GM18868 (cell line): ENCODE data around the gene TRIO.

Experiments used
- ATAC-seq: cut with Tn5 transposase; IDR thresholded peaks from one replicate; pipeline ENCODE4 v1.9.1; 2021; ENCODE audit warnings: mild to moderate bottlenecking, moderate library complexity; ENCODE audit not compliant: unreplicated experiment

TRIO gene

DNA sequence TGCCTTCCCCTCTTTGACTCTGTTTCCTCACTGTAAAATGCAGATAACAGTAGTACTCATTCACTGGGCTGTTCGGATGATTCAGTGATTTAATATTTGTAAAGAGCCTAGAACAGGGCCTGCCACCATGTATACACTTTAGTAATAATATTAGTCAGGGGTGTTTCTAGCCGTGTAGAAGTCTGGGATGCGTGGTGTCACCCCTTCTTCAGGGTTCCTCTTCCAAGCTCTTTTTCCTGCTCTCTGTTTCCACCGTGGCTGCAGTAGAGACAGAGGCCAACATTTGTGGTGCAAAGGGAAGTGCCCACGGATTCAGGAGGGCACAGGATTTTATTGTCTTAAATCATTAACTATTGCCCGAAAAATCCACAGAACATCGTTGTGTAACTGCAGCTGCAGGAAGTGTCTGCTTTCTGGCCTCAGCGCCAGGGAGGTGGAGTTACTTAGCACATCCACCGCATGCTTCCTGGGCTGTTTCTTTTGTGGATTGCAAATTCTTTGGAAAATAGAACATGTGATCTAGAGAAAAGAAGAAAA, 61.7 kb downstream of the TRIO start:
- ATAC-seq: no peak

DNA sequence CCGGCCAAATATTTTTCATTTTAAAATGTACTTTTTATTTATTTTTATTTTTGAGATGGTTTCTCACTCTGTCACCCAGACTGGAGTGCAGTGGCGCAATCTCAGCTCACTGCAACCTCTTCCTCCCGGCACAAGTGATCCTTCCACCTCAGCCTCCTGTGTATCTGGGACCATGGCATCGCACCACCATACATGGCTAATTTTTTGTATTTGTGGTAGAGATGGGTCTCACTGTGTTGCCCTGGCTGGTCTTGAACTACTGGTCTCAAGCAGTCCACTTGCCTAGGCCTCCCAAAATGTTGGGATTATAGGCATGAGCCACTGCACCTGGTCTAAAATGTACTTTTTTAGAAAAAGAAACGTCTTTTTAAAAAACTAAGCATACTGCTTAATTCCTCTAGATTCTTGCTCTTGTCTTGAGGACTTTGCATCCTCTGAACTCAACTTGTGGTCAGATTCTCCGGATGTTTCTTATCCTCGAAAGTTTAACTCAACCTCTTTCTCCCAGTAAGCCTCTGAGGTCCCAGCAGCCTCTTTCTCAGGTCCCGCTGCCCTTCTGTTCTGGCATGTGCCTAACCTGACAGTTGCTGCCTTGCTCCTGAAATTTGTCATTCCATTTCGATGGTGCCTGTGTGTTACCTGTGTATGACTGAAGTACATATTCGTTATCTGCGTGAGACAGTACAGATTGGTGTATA, 63.0 kb downstream of the TRIO start:
- no peak for ATAC-seq

DNA sequence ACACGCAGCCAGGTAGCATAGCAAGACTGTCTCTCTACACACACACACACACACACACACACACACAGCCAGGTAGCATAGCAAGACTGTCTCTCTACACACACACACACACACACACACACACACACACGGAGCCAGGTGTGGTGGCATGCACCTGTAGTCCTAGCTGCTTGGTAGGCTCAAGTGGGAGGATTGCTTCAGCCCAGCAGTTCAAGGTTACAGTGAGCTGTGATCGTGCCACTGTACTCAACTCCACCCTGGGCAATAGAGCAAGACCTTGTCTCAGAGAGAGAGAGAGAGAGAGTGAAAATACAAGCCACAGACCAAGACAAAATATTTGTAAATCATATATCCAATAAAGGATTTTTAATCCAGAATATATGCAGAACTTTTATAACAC, 64.3 kb downstream of the TRIO start:
- peak; percentile 26 for ATAC-seq

DNA sequence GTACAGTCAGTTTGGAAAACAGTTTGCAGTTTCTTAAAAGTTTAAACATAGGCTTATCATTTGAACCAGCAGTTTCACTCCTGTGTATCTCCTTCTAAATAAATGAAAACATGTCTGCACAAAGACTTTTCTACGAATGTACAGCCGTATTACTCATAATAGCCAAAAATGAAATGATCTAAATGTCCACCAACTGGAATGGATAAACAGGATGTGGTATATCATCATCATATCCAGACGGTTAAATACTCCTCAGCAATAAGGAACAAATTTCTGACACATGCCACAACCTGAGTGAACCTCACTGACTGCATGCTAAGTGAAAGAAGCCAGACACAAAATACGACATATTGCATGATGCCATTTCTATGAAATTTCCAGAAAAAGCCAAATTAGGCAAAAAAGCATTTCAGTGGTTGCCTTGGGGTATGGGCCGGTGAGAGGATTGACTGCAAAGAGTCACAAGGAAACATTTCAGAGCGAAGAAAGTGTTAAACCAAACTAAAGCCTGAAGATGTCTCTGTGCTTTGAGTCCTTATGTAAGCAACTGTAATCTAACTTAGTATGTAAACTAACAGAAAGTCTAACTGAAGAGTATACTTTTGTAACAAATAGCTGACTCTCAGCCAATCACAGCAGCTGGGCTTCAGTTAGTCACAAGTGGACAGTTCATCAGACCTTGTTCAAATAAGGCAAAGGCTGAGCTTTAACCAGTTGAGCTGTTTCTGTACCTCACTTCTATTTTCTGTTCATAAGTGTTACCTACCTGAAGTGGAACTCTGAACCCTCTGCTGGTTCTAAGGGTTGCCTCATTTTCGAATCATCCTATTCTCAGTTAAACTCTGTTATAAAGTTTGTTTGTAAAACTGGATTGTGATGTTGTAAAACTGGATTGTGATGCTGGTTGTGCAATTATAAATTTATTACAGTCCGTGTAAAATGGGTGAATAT, 65.2 kb downstream of the TRIO start:
- ATAC-seq: peak; percentile 63

DNA sequence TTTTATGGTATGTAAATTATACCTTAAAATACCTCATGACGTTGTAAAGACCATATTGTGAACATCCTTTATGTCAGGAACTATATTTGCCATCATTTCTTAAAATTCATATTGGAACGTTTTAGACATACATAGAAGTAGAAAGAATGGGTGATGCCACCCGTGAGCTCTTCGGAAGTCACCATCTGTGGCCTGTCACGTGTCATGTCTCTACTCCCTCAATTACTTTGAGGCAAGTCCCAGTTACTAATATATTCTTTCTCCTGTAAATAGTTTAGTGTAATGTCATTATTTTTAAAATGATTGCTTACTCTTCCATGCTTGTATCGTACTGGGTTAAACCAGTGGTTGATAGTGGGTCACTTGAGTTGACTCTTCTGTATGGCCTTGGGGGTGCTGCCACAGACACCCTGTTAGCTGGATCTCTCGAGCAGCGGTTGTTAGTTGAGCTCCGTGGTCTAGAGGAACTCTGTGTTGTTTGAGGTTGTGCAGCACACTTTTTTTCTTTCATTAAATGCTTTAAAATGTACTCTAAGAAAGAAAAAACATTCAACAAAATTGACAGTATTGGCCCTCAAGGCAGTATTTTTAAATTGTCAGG, 66.2 kb downstream of the TRIO start:
- ATAC-seq: peak; percentile 14

DNA sequence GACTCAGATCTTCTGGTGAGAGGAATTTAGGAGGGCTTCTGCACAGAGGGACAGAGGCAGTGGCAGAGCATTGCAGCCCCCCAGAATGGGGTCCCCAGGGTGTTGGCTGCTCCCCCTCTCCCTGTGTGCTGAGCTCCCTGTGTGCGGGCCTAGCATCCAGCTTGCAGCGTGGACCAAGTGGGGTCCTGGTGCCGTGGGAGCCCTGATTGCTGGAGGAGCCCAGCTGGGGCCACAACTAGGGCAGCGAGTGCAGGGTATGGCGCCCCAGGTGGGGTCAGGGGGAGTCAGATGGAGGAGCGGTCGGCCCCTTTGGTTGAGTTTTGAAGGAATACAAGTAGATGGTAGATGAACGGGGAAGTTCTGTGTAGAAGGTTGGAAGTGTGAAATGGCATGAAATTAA, 66.7 kb downstream of the TRIO start:
- no peak for ATAC-seq

DNA sequence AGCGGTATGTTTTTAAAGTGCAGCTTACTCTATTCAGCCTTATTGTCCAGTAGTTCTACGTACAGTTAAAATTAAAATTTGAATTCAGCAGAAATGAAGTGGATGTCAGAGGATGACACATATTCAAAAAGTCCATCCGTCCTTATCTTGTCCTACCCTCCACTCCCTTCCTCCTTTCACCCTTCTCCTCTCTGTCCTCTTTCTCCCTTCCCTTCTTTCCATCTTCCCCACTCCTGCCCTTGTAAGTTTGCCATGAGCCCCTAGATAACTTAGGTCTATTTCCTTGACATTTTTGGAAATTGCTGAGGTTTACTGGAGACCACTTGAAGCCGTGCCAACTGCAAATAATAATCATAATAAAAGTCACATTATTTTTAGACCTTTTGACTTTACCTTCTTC, 67.6 kb downstream of the TRIO start:
- no peak for ATAC-seq

DNA sequence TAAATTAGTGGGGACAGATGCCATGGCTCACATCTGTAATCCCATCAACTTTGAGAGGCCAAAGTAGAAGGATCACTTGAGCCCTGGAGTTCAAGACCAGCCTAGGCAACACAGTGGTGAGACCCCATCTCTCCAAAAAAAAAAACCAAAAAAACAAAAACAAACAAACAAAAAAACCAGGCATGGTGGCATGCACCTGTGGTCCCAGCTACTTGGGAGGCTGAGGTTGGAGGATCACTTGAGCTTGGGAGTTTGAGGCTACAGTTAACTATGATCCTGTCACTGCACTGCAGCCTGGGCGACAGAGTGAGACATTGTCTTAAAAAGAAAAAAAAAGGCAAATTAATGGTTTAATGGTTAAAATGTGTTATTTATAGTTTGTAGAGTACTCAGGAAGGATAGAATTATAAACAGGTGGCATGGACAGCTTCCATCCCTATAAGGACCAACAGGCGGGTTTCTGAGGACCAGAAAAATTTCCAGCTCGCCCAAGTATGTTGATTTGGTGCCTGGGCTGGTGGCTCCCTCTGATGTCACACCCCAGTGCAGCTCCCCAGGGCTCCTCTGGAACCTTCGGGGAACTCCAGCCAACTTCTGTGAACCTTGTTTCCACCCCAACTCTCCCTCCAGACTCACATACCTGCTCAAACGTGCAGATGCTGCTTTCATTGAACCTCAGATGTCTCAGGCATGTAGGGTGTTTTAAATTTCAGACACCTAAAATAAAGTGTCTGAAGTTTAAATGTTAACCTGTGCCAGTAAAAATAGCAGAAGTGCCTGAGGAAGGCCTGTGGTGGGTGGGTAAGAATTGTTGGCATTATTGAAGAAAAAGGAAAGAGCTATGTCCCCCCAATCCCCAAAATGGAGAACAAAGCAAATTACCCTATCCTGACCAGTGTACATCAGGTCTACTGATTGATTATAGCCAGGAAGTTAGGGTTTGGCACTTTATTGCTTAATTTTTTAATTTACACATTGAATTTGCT, 69.0 kb downstream of the TRIO start:
- peak; percentile 37 for ATAC-seq

DNA sequence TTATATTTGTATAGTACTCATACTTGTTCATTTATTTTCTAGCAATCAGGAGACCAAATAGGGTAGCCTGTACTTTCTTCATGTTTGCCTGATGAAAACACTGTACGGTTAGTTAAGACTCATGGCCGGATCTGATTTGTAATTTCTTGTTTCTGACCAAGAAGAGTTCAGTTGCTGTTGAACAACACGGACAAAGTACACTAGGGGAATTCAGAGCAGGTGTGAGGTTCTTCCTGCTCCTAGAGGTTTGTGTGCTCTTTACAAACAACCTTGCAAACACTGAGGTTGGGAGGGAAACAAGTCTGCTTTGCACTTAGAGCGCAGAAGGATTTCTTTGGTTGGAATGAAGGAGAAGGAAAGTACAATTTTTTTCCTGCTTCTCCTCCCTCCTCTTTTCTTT, 69.7 kb downstream of the TRIO start:
- ATAC-seq: peak; percentile 34

DNA sequence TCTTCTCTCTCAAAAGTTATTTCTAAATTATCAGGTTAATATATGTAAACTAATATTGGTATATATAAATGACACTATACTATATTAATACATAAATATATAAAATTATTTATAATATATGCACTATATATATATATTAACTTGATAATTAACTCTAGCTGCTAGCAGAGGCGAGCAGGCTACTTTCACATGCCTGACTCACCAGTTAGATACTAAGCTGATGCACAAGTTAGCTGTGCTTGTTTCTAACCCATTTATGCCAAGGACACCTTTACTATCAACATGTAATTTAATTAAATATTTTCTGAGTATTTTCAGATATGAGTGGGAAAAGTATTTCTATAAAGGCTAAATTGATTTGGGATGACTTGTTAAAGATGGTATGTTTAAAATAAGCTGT, 70.1 kb downstream of the TRIO start:
- ATAC-seq: no peak

DNA sequence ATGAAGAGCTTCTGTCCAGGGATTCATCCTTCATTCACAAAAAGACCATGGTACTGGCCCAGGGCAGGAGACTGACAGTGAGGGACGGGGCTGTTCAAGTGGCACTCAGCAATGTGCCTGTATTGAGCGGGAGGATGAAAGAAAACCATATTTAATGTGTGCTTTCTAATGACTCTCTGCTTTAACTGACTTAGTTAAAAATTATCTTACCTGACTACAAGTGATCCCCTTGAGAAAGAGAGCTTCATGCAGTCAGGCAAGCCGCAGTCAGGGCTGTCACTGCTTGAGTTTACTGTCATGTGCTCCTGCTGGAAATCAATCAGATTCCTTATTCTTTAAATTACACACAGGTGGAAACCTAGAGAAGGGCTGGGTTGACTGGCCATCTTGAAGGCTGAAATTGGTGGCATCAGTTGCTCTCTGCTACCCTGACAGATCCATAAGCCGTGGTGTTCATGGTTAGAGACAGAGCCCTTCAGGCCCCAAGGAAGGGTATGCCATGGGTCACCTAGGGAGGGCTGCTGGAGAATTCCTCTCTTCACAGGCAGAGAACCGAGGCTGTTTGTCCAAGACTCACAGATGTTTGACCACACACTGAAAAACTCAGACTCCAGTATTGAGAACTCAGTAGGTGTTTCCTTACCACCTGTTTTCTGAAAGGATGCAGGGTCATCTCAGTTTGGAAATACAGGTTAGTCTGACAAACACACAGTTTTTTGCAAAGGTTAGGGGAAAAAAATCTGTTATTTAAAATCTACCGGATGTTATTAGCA, 70.9 kb downstream of the TRIO start:
- no peak for ATAC-seq

DNA sequence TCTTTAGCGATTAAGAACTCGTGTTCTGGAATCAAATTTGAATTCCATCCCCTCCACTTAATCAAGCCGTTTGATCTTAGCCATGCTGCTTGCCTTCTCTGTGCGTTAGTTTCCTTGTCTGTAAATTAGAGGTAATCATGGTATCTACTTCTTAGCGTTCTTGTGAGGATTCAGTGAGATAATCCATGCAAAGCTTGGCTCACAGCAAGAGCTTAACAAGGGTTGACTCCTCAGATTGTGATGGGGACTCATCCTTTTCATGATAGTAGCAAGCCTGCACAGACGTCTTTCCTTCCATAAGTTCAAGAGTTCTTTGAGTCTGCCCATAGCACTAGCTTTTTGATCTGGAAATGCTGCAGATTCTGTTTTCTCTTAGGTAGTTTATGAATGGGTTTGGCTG, 72.8 kb downstream of the TRIO start:
- no peak for ATAC-seq

DNA sequence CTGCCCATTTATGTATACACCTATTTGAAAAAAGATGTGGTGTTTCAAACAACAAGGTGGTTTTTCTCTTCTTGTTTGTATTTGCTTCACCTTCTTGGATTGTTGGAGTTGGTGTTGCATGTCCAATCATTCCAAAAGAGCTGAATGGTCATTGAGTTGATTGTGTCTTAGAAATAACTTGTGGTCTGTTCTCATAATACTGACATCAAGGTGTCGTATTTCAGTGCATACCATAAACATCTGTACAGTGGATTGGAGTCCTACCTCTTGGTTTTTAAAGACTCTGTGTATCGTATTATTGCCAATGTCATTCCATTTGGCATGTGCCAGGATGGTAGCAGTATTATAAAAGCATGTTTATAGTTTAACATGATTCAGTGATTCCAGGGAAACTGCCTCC, 73.2 kb downstream of the TRIO start:
- ATAC-seq: no peak

DNA sequence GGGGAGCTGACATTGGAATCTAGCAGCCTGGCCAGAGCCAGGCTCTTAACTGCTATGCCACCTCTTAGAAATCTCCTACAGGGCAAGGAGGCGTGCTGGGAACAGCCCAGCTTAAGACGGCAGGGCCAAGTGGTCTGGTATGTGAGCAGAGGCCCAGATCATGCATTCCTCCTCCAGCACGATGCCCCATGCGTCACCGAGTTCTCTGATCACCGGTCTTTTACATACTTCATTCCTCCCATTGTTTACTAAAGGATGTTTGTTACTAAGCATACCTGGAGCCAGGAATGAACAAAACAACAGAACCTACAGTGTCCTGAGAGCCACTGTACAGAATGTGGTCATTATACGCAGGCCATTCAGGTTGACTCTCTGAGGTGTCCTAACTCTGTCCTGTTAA, 73.8 kb downstream of the TRIO start:
- no peak for ATAC-seq

DNA sequence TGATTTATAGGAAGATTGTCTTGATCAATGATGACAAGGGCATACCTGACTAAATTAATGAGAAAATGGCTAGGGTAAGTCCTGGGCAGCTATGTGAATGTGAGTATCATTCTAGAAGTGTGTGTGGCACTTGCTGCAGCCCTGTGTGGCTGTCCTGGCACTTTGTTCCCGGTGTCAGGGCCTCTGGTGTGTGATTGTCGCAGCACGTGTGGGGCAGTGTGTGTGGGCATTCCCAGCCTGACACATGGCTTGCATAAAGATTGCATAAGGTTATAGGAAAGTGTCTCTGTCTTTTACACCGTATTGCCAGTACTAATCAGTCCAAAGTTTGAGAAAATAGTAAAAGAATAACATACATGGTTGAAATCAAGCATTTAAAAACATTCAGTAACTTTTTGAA, 74.4 kb downstream of the TRIO start:
- ATAC-seq: no peak

DNA sequence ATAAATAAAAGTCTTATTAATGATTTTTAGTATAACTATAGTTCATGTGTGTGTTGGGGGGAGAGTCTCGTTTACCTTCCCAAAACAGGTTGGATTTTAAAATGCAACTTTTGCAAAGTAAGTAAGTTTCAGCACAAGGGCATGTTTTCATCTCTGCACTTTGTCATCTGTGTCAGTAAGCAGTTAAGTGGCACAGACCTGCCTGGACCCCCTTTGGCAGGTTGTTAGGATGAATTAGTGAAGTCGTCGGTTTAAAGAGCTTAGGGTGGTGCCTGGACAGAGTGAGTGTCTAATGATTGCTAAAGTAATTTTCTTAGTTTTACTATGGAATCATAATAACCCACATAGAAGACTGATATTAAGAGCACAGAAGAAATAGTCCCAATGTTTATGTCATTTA, 74.9 kb downstream of the TRIO start:
- no peak for ATAC-seq

DNA sequence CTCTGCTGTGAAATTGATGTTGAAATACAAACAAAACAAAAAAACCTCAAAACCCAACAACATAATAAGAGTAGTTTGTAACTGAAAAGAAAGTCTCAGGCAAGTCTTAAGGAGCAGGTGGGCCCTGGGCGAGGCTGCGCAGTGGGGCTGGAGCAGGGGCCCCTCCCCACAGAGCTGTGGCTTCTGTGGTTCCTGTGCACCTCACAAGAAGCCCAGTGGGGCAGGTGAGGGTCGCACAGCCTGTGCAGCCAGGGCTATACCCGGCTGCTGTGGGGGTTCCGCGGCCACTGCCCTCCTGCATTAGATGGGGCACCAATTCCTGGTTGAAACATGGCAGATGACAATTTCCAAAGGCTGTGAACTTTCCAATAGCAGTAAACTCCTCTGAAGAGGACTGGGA, 75.3 kb downstream of the TRIO start:
- ATAC-seq: no peak

DNA sequence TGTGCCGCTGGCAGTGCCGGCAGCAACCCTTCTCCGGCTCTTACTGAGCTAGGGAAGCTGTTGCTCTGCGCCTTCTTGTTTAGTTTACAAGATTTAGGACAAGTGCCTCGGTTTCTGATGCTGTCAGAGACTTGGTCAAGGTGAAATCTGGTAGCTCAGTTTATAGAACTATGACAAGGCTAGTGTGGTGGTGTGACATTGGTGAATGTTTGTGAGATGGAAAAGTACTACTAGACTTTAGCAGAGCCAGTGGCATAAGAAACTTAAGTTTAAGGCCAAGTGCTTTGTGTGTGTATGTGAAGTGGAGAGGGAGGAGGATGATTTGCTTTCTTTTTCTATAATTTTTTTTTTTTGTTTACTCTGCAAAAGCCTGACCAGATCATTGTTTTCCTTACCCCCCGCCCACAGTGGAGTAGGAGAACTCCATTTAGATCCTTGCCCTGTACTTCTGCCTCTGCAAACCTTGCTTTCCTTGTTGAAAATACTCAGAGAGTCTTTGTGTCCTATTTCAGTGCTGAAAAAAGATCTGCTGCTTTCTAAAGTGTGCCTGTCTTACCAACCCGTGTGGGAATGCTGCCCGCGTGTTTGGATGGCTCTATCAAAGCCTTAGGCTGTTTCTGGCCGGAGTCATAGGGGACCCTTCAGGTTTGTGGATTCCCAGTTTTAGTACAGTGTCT, 75.9 kb downstream of the TRIO start:
- no peak for ATAC-seq
